Activated B cell treated with CpG ODN at 0.5 μM for 24 hours (primary cell): ENCODE measurements around the gene DRC1. TPM values are rescaled to one million over a fixed set of nuclear protein-coding genes. Genes with fewer than 3 reads are reported as not detected.

Experiments used
- ATAC-seq: fragments of 200-7000 bp; cut with Tn5 transposase; one replicate; pipeline ENCODE4 v1.10.0; 2021; ENCODE audit warnings: low read depth, mild to moderate bottlenecking, moderate library complexity
- CTCF ChIA-PET: fragments of 350-600 bp; sonication (Branson Sonifier 250); formaldehyde crosslinking; loops from one replicate; lab custom pipeline; 2021; ENCODE audit warnings: antibody characterized with exemption; lab: Charles Lee
- POLR2A ChIA-PET: fragments of 350-600 bp; sonication (Branson Sonifier 250); formaldehyde crosslinking; loops from one replicate; lab custom pipeline; 2021; ENCODE audit warnings: antibody characterized with exemption; lab: Charles Lee
- DNase-seq: peaks from one replicate; pipeline ENCODE4 v3.0.0; 2022
- H3K27ac Mint-ChIP-seq: one replicate; pipeline ENCODE4 v1.8.0; 2020; ENCODE audit warnings: mixed read lengths
- H3K27me3 Mint-ChIP-seq: one replicate; pipeline ENCODE4 v1.8.0; 2021; ENCODE audit warnings: mixed read lengths
- H3K36me3 Mint-ChIP-seq: one replicate; pipeline ENCODE4 v1.8.0; 2021; ENCODE audit warnings: low read depth, mixed read lengths
- H3K4me1 Mint-ChIP-seq: one replicate; pipeline ENCODE4 v1.8.0; 2021; ENCODE audit warnings: mixed read lengths
- H3K4me3 Mint-ChIP-seq: one replicate; pipeline ENCODE4 v1.8.0; 2020; ENCODE audit warnings: mild to moderate bottlenecking, mixed read lengths
- H3K9me3 Mint-ChIP-seq: one replicate; pipeline ENCODE4 v1.8.0; 2020; ENCODE audit warnings: mixed read lengths
- intact Hi-C: fragments of 100-400 bp; cut with micrococcal nuclease; formaldehyde crosslinking; loops from one replicate; pipeline ENCODE4 v1.15.1; 2024
- total RNA-seq: library from RNA; stranded (reverse); gene quantifications from 2 replicates; pipeline ENCODE4 v1.2.3, GENCODE V29; 2022
- TF ChIP-seq, protein P1 (sequence below): fragments of 200-600 bp; IDR thresholded peaks from one replicate; pipeline ENCODE4 v1.8.0; 2022; ENCODE audit warnings: antibody characterized with exemption, mild to moderate bottlenecking

The DRC1 gene
- total RNA-seq, 1 donor from 2014 or later = not detected

- ChIA-PET CTCF (interaction anchor here (1.0 kb wide), 1 partner anchor 947 kb away, joined by 3 read pairs; no protein-coding TSS in a partner anchor), POLR2A (no interaction called here)
Measured at GRCh38 chr2:26356771-26357170, 44.9 kb upstream of the DRC1 start.

GRCh38 chr2:26359886-26360473 lies 41.7 kb upstream of the DRC1 start:
- ChIA-PET POLR2A (no interaction called here), CTCF (no interaction called here)
- Mint-ChIP-seq H3K27ac (no peak overlapping the region), H3K4me1 (peaks cover 5% of the 10 kb centered on the region), H3K27me3 (no peaks in the 10 kb centered on the region), H3K9me3 (no peaks in the 10 kb centered on the region), H3K36me3 (peaks cover 10% of the 10 kb centered on the region), H3K4me3 (no peak overlapping the region)
- ATAC-seq (no peak), DNase-seq (no peak)
- intact Hi-C loops = no loop called here
- TF ChIP-seq, protein P1, sequence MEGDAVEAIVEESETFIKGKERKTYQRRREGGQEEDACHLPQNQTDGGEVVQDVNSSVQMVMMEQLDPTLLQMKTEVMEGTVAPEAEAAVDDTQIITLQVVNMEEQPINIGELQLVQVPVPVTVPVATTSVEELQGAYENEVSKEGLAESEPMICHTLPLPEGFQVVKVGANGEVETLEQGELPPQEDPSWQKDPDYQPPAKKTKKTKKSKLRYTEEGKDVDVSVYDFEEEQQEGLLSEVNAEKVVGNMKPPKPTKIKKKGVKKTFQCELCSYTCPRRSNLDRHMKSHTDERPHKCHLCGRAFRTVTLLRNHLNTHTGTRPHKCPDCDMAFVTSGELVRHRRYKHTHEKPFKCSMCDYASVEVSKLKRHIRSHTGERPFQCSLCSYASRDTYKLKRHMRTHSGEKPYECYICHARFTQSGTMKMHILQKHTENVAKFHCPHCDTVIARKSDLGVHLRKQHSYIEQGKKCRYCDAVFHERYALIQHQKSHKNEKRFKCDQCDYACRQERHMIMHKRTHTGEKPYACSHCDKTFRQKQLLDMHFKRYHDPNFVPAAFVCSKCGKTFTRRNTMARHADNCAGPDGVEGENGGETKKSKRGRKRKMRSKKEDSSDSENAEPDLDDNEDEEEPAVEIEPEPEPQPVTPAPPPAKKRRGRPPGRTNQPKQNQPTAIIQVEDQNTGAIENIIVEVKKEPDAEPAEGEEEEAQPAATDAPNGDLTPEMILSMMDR = no peak

More at GRCh38 chr2:26356771-26357170, 44.9 kb upstream of the DRC1 start:
- H3K36me3 Mint-ChIP-seq = peaks cover 17% of the 10 kb centered on the region
- ATAC-seq (no peak), DNase-seq (no peak)
- H3K27ac Mint-ChIP-seq = no peak overlapping the region
- H3K4me3 Mint-ChIP-seq = no peak overlapping the region
- no peaks in the 10 kb centered on the region for H3K27me3 Mint-ChIP-seq
- H3K4me1 Mint-ChIP-seq = peaks cover 4% of the 10 kb centered on the region
- TF ChIP-seq, protein P1 = no peak
- intact Hi-C loops = no loop called here
- H3K9me3 Mint-ChIP-seq = no peaks in the 10 kb centered on the region

DNA sequence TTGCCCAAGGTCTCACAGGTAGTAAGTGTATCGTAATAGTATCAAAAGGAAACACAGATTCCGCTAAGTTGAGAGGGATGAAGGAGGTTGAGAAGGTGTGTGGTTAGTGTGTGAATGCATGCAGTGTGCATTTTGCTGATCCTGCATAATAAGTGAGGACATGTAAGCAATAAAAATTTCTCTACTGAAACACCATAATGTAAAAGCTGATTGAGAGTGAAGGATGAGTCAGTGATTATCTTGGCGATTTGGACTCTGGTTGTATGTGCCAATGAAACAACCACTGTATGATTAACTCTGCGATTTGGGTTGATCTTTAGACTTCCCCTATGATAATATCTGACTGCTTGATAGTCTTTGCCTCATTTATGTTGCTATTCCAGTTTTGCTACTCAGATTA lies 38.4 kb upstream of the DRC1 start:
- DNase-seq (no peak), ATAC-seq (no peak)
- intact Hi-C loops = no loop called here
- Mint-ChIP-seq H3K9me3 (no peaks in the 10 kb centered on the region), H3K4me1 (peaks cover 5% of the 10 kb centered on the region), H3K27ac (no peak overlapping the region), H3K4me3 (no peak overlapping the region), H3K36me3 (peaks cover 30% of the 10 kb centered on the region), H3K27me3 (no peaks in the 10 kb centered on the region)
- TF ChIP-seq, protein P1 = no peak
- CTCF ChIA-PET = no interaction called here
- POLR2A ChIA-PET = no interaction called here

- Mint-ChIP-seq H3K27ac (no peak overlapping the region), H3K27me3 (no peaks in the 10 kb centered on the region), H3K9me3 (no peaks in the 10 kb centered on the region), H3K4me1 (peaks cover 3% of the 10 kb centered on the region), H3K36me3 (peaks cover 36% of the 10 kb centered on the region), H3K4me3 (no peak overlapping the region)
- DNase-seq (no peak), ATAC-seq (no peak)
- ChIA-PET CTCF (no interaction called here), POLR2A (no interaction called here)
- intact Hi-C loops = no loop called here
- TF ChIP-seq, protein P1 = no peak
Measured at GRCh38 chr2:26363958-26364357, 37.8 kb upstream of the DRC1 start.

DNA sequence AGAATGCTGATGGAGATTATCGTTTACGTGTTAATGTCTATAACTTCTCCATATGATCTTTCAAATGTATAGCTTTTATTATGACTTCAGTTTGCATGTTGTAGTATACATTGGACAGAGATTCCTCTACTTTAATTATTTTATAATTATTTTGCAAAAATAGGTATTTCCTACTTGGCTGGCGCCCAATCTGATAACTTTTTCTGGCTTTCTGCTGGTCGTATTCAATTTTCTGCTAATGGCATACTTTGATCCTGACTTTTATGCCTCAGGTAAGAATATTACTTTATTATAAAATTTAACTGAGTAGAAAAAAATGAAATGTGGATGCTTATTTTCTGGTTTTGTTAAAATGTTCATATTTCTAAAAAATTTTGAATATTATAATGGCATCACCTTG lies 37.1 kb upstream of the DRC1 start:
- no peak overlapping the region for H3K4me3 Mint-ChIP-seq
- CTCF ChIA-PET = no interaction called here
- peaks cover 3% of the 10 kb centered on the region for H3K4me1 Mint-ChIP-seq

More for the DNA sequence above, 37.1 kb upstream of the DRC1 start:
- intact Hi-C loops = no loop called here
- H3K27me3 Mint-ChIP-seq = no peaks in the 10 kb centered on the region
- peaks cover 43% of the 10 kb centered on the region for H3K36me3 Mint-ChIP-seq
- no peaks in the 10 kb centered on the region for H3K9me3 Mint-ChIP-seq
- POLR2A ChIA-PET = no interaction called here
- H3K27ac Mint-ChIP-seq = no peak overlapping the region
- DNase-seq (no peak), ATAC-seq (no peak)
- TF ChIP-seq, protein P1 = no peak
